ENCODE measurements around the gene ATF7IP2. TPM values are rescaled to one million over a fixed set of nuclear protein-coding genes. Genes with fewer than 3 reads are reported as not detected.

Gene ATF7IP2
- total and polyA plus RNA-seq, 9 of the 15 experiments (the other 6 are each of a cell fraction or from before 2014, with no cell fraction given): 131 to 515 (median 196) TPM

DNA sequence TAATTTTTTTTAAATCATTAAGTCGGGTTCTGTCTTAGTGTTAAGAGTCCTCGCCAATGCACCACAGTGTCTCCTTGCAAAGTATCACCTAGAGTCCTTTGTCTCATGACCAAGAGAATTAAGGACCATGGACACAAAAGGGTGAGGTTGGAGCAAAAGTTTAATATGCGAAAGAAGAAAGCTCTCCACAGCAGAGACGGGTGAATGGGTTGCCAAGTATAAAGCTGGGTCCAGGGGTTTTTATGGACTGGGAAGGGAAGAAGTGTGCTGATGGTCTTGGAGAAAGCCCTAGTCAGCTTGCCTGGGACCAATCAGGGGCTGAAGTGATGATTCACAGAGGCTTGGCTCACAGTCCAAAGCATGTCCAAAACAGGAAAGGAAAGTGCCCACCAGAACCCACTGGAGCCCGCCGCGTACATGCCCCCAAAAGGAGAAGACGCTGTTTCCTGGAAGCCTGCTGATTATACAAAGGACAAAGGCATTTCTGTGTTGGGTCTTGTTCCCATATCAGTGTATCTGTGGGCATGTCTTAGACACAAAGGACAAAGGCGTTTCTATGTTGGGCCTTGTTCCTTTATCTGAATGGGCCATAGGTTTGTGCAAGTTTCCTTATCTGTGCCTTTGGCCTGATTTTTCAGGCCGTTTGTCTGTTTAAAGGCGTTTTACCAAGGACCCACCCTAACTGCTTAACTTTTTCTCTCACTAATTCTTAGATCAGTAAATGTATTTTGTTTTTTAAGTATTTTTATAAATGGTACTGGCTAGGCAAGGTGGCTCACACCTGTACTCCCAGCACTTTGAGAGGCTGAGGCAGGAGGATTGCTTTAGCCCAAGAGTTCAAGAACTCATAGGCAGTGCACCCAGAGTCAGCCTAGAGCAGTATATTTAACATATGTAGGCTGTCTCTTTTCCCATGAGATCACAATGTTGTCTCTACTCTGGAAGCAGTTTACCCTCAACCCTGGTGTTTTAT is 28.7 kb upstream of the ATF7IP2 start (continued):
- TF ChIP-seq THAP12 (CRISPR knock-in tag; IDR thresholded peaks at IDR 0.05) (no peak), MCM7 (IDR thresholded peaks at IDR 0.05) (no peak), IFI16 (CRISPR knock-in tag; IDR thresholded peaks at IDR 0.05) (no peak), NFE2L1 (tag; IDR thresholded peaks at IDR 0.05; ENCODE audit: borderline replicate concordance, low read depth) (no peak), AFF1 (IDR thresholded peaks at IDR 0.05; ENCODE audit: low read depth in 1 of 2, partially characterized antibody in 2 of 2) (no peak), CREB1 (IDR thresholded peaks at IDR 0.05) (no peak), CREB1 (CRISPR knock-in tag; IDR thresholded peaks at IDR 0.05) (no peak), ZFP30 (CRISPR knock-in tag; IDR thresholded peaks at IDR 0.05; ENCODE audit: borderline replicate concordance) (no peak), POLR2AphosphoS5 (IDR thresholded peaks at IDR 0.05; ENCODE audit: control insufficient read depth, insufficient read depth, low read depth, low read length) (peak; percentile 39; the same call in 1 of the 2 replicates), ZNF23 (CRISPR knock-in tag; IDR thresholded peaks at IDR 0.05) (no peak), ZNF717 (CRISPR knock-in tag; IDR thresholded peaks at IDR 0.05) (no peak), SRF (CRISPR knock-in tag; IDR thresholded peaks at IDR 0.05) (no peak), THRB (CRISPR knock-in tag; conservative IDR thresholded peaks at IDR 0.05) (no peak), RBM39 (optimal IDR thresholded peaks at IDR 0.05; ENCODE audit: low read depth, low read length) (no peak)
- TF ChIP-seq, protein P1, sequence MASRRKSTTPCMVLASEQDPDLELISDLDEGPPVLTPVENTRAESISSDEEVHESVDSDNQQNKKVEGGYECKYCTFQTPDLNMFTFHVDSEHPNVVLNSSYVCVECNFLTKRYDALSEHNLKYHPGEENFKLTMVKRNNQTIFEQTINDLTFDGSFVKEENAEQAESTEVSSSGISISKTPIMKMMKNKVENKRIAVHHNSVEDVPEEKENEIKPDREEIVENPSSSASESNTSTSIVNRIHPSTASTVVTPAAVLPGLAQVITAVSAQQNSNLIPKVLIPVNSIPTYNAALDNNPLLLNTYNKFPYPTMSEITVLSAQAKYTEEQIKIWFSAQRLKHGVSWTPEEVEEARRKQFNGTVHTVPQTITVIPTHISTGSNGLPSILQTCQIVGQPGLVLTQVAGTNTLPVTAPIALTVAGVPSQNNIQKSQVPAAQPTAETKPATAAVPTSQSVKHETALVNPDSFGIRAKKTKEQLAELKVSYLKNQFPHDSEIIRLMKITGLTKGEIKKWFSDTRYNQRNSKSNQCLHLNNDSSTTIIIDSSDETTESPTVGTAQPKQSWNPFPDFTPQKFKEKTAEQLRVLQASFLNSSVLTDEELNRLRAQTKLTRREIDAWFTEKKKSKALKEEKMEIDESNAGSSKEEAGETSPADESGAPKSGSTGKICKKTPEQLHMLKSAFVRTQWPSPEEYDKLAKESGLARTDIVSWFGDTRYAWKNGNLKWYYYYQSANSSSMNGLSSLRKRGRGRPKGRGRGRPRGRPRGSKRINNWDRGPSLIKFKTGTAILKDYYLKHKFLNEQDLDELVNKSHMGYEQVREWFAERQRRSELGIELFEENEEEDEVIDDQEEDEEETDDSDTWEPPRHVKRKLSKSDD (conservative IDR thresholded peaks at IDR 0.05; ENCODE audit: low read length): no peak
